H1 (cell line): ENCODE data around the gene CFAP161. TPM values are rescaled to one million over a fixed set of nuclear protein-coding genes. Genes with fewer than 3 reads are reported as not detected.

Experiments
- CTCF ChIA-PET: fragments of 300-600 bp; sonication (Branson Sonifier 250); formaldehyde crosslinking; loops from one replicate; lab custom pipeline; 2021; ENCODE audit not compliant: partially characterized antibody; lab: Charles Lee
- POLR2A ChIA-PET: fragments of 300-600 bp; sonication (Branson Sonifier 250); formaldehyde crosslinking; loops from one replicate; lab custom pipeline; 2021; ENCODE audit warnings: inconsistent platforms; ENCODE audit not compliant: partially characterized antibody; lab: Charles Lee
- DNase-seq, 2 experiments: peaks; one replicate each; pipeline versions ENCODE4 v3.0.0 to v3.0.0-alpha.2; 2010 to 2022; ENCODE audit warnings: low spot score in 2 of 2, low read depth in 1 of 2, mixed read lengths in 1 of 2
- FAIRE-seq: peaks from 2 replicates; lab custom pipeline; 2011; peaks lifted over from hg19 to GRCh38; lab: Jason Lieb, UNC
- H2AFZ ChIP-seq: 2 replicates; pipeline ENCODE4 v1.8.1; 2012; ENCODE audit warnings: low read length, inconsistent platforms
- H2AK5ac ChIP-seq: 2 replicates; pipeline ENCODE4 v1.6.1; 2013; ENCODE audit warnings: low read depth, low read length
- H2BK120ac ChIP-seq: replicated peaks from 2 replicates; pipeline ENCODE3; 2013; ENCODE audit warnings: low read depth, low read length, inconsistent platforms
- H2BK12ac ChIP-seq: 2 replicates; pipeline ENCODE4 v1.6.1; 2013; ENCODE audit warnings: low read depth, low read length
- H2BK15ac ChIP-seq: 2 replicates; pipeline ENCODE4 v1.6.1; 2013; ENCODE audit warnings: low read length
- H2BK20ac ChIP-seq: 2 replicates; pipeline ENCODE4 v1.6.1; 2013; ENCODE audit warnings: low read length
- H2BK5ac ChIP-seq: 2 replicates; pipeline ENCODE4 v1.6.1; 2013; ENCODE audit warnings: low read depth, low read length
- H3K14ac ChIP-seq: 2 replicates; pipeline ENCODE4 v1.6.1; 2013; ENCODE audit warnings: inconsistent platforms; ENCODE audit not compliant: insufficient read length
- H3K18ac ChIP-seq: 2 replicates; pipeline ENCODE4 v1.6.1; 2013; ENCODE audit warnings: low read length; ENCODE audit errors: extremely low read depth
- H3K23ac ChIP-seq: 2 replicates; pipeline ENCODE4 v1.6.1; 2013; ENCODE audit warnings: inconsistent platforms; ENCODE audit not compliant: insufficient read length
- H3K23me2 ChIP-seq: 2 replicates; pipeline ENCODE4 v1.6.1; 2013; ENCODE audit warnings: low read depth, low read length
- H3K27ac ChIP-seq: 2 replicates; pipeline ENCODE4 v1.6.1; 2011; ENCODE audit warnings: low read depth, low read length, inconsistent platforms
- H3K27me3 ChIP-seq, 4 experiments: replicated peaks in 1 of 4; 1 replicate in 1 of 4; 2 replicates in 3 of 4; pipeline versions ENCODE4 v1.6.1 to v1.8.1; 2011 to 2013; ENCODE audit warnings: low read length in 3 of 4, mild to moderate bottlenecking in 3 of 4, inconsistent platforms in 2 of 4, mixed read lengths in 2 of 4, moderate library complexity in 1 of 4; ENCODE audit not compliant: control insufficient read depth in 3 of 4, insufficient read depth in 3 of 4; ENCODE audit errors: extremely low read depth in 1 of 4
- H3K36me3 ChIP-seq, 4 experiments: 2 replicates each; pipeline versions ENCODE4 v1.6.1 to v1.8.1; 2011 to 2013; ENCODE audit warnings: mild to moderate bottlenecking in 4 of 4, low read length in 3 of 4, moderate library complexity in 2 of 4, control low read depth in 1 of 4, inconsistent platforms in 1 of 4; ENCODE audit not compliant: insufficient read depth in 4 of 4, control insufficient read depth in 2 of 4
- H3K4ac ChIP-seq: replicated peaks from 2 replicates; pipeline ENCODE3; 2013; ENCODE audit warnings: low read length, low read depth, mixed read lengths, inconsistent platforms; ENCODE audit not compliant: insufficient read length
- H3K4me1 ChIP-seq, 4 experiments: replicated peaks in 1 of 4; 1 replicate in 1 of 4; 2 replicates in 3 of 4; pipeline versions ENCODE4 v1.6.1 to v1.8.1; 2011 to 2013; ENCODE audit warnings: low read length in 3 of 4, inconsistent platforms in 2 of 4, mixed read lengths in 1 of 4; ENCODE audit not compliant: insufficient read depth in 4 of 4, control insufficient read depth in 3 of 4
- H3K4me2 ChIP-seq, 2 experiments: 2 replicates each; pipeline versions ENCODE4 v1.6.1 to v1.8.1; 2011 to 2013; ENCODE audit warnings: low read depth in 2 of 2, low read length in 2 of 2, control low read depth in 1 of 2, inconsistent platforms in 1 of 2, mild to moderate bottlenecking in 1 of 2; ENCODE audit not compliant: insufficient read depth in 1 of 2
- H3K4me3 ChIP-seq, 4 experiments: fragments of 200-600, 300-600 bp in 1 of 4; sonication (generic), shearing (Covaris generic), sonication (Bioruptor Twin) in 1 of 4; 2 replicates each; pipeline versions ENCODE4 v1.5.1 to v1.8.1; 2011 to 2016; ENCODE audit warnings: low read length in 4 of 4, low read depth in 3 of 4, control low read depth in 2 of 4, inconsistent platforms in 2 of 4, mild to moderate bottlenecking in 2 of 4, mixed read lengths in 1 of 4, moderate library complexity in 1 of 4; ENCODE audit not compliant: insufficient read depth in 2 of 4; ENCODE audit errors: extremely low read depth in 1 of 4
- H3K56ac ChIP-seq: replicated peaks from 2 replicates; pipeline ENCODE3; 2013; ENCODE audit warnings: low read depth, mild to moderate bottlenecking, mixed read lengths, low read length, inconsistent platforms; ENCODE audit not compliant: insufficient read length
- H3K79me1 ChIP-seq: 2 replicates; pipeline ENCODE4 v1.6.1; 2013; ENCODE audit warnings: low read depth, low read length, control low read depth
- H3K79me2 ChIP-seq, 2 experiments: 2 replicates each; pipeline versions ENCODE4 v1.6.1 to v1.8.1; 2012 to 2013; ENCODE audit warnings: low read length in 2 of 2, mild to moderate bottlenecking in 2 of 2, inconsistent platforms in 1 of 2; ENCODE audit not compliant: insufficient read depth in 2 of 2, control insufficient read depth in 1 of 2
- H3K9ac ChIP-seq, 4 experiments: replicated peaks in 1 of 4; 1 replicate in 1 of 4; 2 replicates in 3 of 4; pipeline versions ENCODE4 v1.6.1 to v1.8.1; 2011 to 2013; ENCODE audit warnings: low read depth in 3 of 4, low read length in 3 of 4, control low read depth in 2 of 4, mild to moderate bottlenecking in 2 of 4, moderate library complexity in 2 of 4, inconsistent platforms in 1 of 4; ENCODE audit errors: extremely low read depth in 1 of 4
- H3K9me3 ChIP-seq, 2 experiments: 2 replicates each; pipeline versions ENCODE4 v1.6.1 to v1.8.1; 2012 to 2013; ENCODE audit warnings: mild to moderate bottlenecking in 2 of 2, moderate library complexity in 2 of 2, control low read depth in 1 of 2, inconsistent platforms in 1 of 2, low read depth in 1 of 2, low read length in 1 of 2, mixed read lengths in 1 of 2; ENCODE audit not compliant: insufficient read depth in 2 of 2
- H4K20me1 ChIP-seq, 2 experiments: replicated peaks in 1 of 2; 2 replicates each; pipeline versions ENCODE3 to v1.8.1; 2011 to 2013; ENCODE audit warnings: inconsistent platforms in 2 of 2, low read length in 2 of 2, mild to moderate bottlenecking in 1 of 2; ENCODE audit not compliant: insufficient read depth in 2 of 2, control insufficient read depth in 1 of 2
- H4K5ac ChIP-seq: 2 replicates; pipeline ENCODE4 v1.6.1; 2013; ENCODE audit warnings: low read length, low read depth, mixed read lengths, inconsistent platforms; ENCODE audit not compliant: insufficient read length
- H4K8ac ChIP-seq: 2 replicates; pipeline ENCODE4 v1.8.0; 2013; ENCODE audit warnings: mild to moderate bottlenecking, moderate library complexity, low read length, inconsistent platforms; ENCODE audit not compliant: insufficient read depth; ENCODE audit errors: extremely low read depth
- H4K91ac ChIP-seq: replicated peaks from 2 replicates; pipeline ENCODE3; 2013; ENCODE audit warnings: low read length, mixed read lengths, inconsistent platforms; ENCODE audit not compliant: insufficient read length
- CEBPB ChIP-seq: IDR thresholded peaks from 2 replicates; pipeline ENCODE4 v1.6.1; 2012; ENCODE audit warnings: low read depth, low read length
- CHD1 ChIP-seq: IDR thresholded peaks from 2 replicates; pipeline ENCODE4 v1.6.1; 2012; ENCODE audit warnings: low read depth, low read length, improper control_type of control experiment
- KDM1A ChIP-seq: fragments of 200-600, 300-600 bp; sonication (generic); IDR thresholded peaks from 2 replicates; pipeline ENCODE4 v1.7.1; 2016; ENCODE audit warnings: mild to moderate bottlenecking, low read length, borderline replicate concordance
- KDM4A ChIP-seq: IDR thresholded peaks from one replicate; pipeline ENCODE4 v1.7.1; 2012; ENCODE audit warnings: low read depth, mild to moderate bottlenecking, moderate library complexity, low read length, inconsistent platforms; ENCODE audit not compliant: severe bottlenecking
- MAFK ChIP-seq: IDR thresholded peaks from 2 replicates; pipeline ENCODE4 v1.6.1; 2012; ENCODE audit warnings: low read depth, mild to moderate bottlenecking, improper control_type of control experiment, low read length
- RAD21 ChIP-seq, 2 experiments: IDR thresholded peaks in 1 of 2; conservative IDR thresholded peaks in 1 of 2; 2 replicates each; pipeline ENCODE4 v1.6.1; 2011; ENCODE audit warnings: low read depth in 2 of 2, low read length in 2 of 2, improper control_type of control experiment in 1 of 2, inconsistent platforms in 1 of 2, mild to moderate bottlenecking in 1 of 2, moderate library complexity in 1 of 2
- ZNF274 ChIP-seq: IDR thresholded peaks from 2 replicates; pipeline ENCODE4 v1.7.0; 2012; ENCODE audit warnings: low read length, borderline replicate concordance; ENCODE audit errors: extremely low read depth
- WGBS, 2 experiments: shearing (Covaris generic) in 1 of 2; methylation state at CpG; one replicate each; pipeline versions ENCODE4 v1.1.6 to v1.1.7; 2013 to 2015; ENCODE audit warnings: low lambda C conversion rate in 2 of 2, mixed read lengths in 2 of 2, inconsistent platforms in 1 of 2, low coverage in 1 of 2, missing lambda C conversion rate in 1 of 2; ENCODE audit not compliant: insufficient replicate concordance in 2 of 2, insufficient coverage in 1 of 2, insufficient read length in 1 of 2; ENCODE audit errors: extremely low coverage in 1 of 2, missing lambda C conversion rate in 1 of 2; 5-methylcytosine and 5-hydroxymethylcytosine counted together
- polyA plus RNA-seq, 7 experiments: library from polyadenylated mRNA; depleted of rRNA in 3 of 7; stranded (reverse) in 5 of 7; unstranded in 2 of 7; fragments of >200 nt in 5 of 7; fragments of 200-250 nt in 2 of 7; gene quantifications; 1 replicate in 5 of 7; 2 replicates in 1 of 7; 4 replicates in 1 of 7; pipeline versions ENCODE4 v1.2.1 to v1.2.3, GENCODE V29; 2011 to 2013; ENCODE audit warnings: missing spikeins in 2 of 7, mixed read lengths in 2 of 7
- total RNA-seq: library from RNA; stranded (reverse); fragmentation: NEBNext Ultra II Directional; extraction: Animal tissue kit (Norgen Biotek cat#: 25700); gene quantifications from 2 replicates; pipeline ENCODE4 v1.2.1, GENCODE V29; 2021
- TF ChIP-seq, protein P1 (sequence below): IDR thresholded peaks from 2 replicates; pipeline ENCODE4 v1.6.1; 2012; ENCODE audit warnings: low read length, inconsistent platforms
- TF ChIP-seq, protein P2 (sequence below): IDR thresholded peaks from 2 replicates; pipeline ENCODE4 v1.6.1; 2011; ENCODE audit warnings: low read depth, mild to moderate bottlenecking, low read length; ENCODE audit not compliant: insufficient read depth
- TF ChIP-seq, protein P3 (sequence below): IDR thresholded peaks from 2 replicates; pipeline ENCODE4 v1.6.1; 2011; ENCODE audit warnings: low read length, improper control_type of control experiment

Gene CFAP161
- total and polyA plus RNA-seq, 2 of the 8 experiments (the other 6 are each of a cell fraction or from before 2014, with no cell fraction given), result 0.05 TPM; not detected in 1

- no peak overlapping the region for H2BK20ac ChIP-seq
- H4K5ac ChIP-seq, result no peak overlapping the region
- peaks cover 1 to 5% (median 3%) of the 10 kb centered on the region in 4 experiments; a peak in 4 of 7 replicates for H3K4me1 ChIP-seq
- 83% methylated on average over 4 of the region's 4 CpGs; no CpG with 5 or more reads in 1 of the 2 experiments for WGBS, 2 experiments
- no peak overlapping the region for H3K4ac ChIP-seq
- no peaks in the 10 kb centered on the region for H3K79me2 ChIP-seq
- no peak for DNase-seq
- no peak overlapping the region for H4K91ac ChIP-seq
- peak overlapping the region; percentile 85; the same call in 1 of the 2 replicates for H2AFZ ChIP-seq
- CTCF ChIA-PET, result interaction anchor here (13.6 kb wide), 1 partner anchor 154 kb away, joined by 262 read pairs; no protein-coding TSS in a partner anchor
- H2BK5ac ChIP-seq, result no peak overlapping the region
- no peak overlapping the region; the same call in 1 of the 2 replicates for H2AK5ac ChIP-seq
- no peak overlapping the region for H3K18ac ChIP-seq
- H3K56ac ChIP-seq, result no peak overlapping the region
- H4K8ac ChIP-seq, result no peak overlapping the region
- no peak overlapping the region for H2BK15ac ChIP-seq
- POLR2A ChIA-PET, result no interaction called here
- H3K4me2 ChIP-seq, result no peak overlapping the region
- no peak overlapping the region for H3K4me3 ChIP-seq
- no peak overlapping the region for H3K27ac ChIP-seq
- no peaks in the 10 kb centered on the region for H4K20me1 ChIP-seq
- no peak overlapping the region for H2BK120ac ChIP-seq
- H3K14ac ChIP-seq, result no peak overlapping the region
- H3K9me3 ChIP-seq, result no peaks in the 10 kb centered on the region
- no peaks in the 10 kb centered on the region for H3K23me2 ChIP-seq
- FAIRE-seq, result no peak
- H2BK12ac ChIP-seq, result no peak overlapping the region
- H3K79me1 ChIP-seq, result no peaks in the 10 kb centered on the region
- H3K23ac ChIP-seq, result no peak overlapping the region
- no peak overlapping the region for H3K9ac ChIP-seq
- H3K36me3 ChIP-seq, result no peaks in the 10 kb centered on the region
- H3K27me3 ChIP-seq, result no peaks in the 10 kb centered on the region
- TF ChIP-seq RAD21 (IDR thresholded peaks at IDR 0.05 in 1 of 2, conservative IDR thresholded peaks at IDR 0.05 in 1 of 2; ENCODE audit: low read depth in 2 of 2, low read length in 2 of 2) (no peak), KDM1A (no peak), KDM4A (no peak), CHD1 (no peak), MAFK (no peak), ZNF274 (no peak), CEBPB (no peak)
- TF ChIP-seq, protein P1, sequence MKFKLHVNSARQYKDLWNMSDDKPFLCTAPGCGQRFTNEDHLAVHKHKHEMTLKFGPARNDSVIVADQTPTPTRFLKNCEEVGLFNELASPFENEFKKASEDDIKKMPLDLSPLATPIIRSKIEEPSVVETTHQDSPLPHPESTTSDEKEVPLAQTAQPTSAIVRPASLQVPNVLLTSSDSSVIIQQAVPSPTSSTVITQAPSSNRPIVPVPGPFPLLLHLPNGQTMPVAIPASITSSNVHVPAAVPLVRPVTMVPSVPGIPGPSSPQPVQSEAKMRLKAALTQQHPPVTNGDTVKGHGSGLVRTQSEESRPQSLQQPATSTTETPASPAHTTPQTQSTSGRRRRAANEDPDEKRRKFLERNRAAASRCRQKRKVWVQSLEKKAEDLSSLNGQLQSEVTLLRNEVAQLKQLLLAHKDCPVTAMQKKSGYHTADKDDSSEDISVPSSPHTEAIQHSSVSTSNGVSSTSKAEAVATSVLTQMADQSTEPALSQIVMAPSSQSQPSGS, result no peak
- TF ChIP-seq, protein P2, sequence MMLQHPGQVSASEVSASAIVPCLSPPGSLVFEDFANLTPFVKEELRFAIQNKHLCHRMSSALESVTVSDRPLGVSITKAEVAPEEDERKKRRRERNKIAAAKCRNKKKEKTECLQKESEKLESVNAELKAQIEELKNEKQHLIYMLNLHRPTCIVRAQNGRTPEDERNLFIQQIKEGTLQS, result no peak
- TF ChIP-seq, protein P3, sequence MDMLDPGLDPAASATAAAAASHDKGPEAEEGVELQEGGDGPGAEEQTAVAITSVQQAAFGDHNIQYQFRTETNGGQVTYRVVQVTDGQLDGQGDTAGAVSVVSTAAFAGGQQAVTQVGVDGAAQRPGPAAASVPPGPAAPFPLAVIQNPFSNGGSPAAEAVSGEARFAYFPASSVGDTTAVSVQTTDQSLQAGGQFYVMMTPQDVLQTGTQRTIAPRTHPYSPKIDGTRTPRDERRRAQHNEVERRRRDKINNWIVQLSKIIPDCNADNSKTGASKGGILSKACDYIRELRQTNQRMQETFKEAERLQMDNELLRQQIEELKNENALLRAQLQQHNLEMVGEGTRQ, result no peak
Measured at GRCh38 chr15:81111018-81111417, 23.1 kb upstream of the CFAP161 start.
